ENCODE results near the gene CHD3. TPM values are rescaled to one million over a fixed set of nuclear protein-coding genes. Genes with fewer than 3 reads are reported as not detected.

Gene CHD3
- total RNA-seq, 1 donor from 2014 or later: 128 TPM

DNA sequence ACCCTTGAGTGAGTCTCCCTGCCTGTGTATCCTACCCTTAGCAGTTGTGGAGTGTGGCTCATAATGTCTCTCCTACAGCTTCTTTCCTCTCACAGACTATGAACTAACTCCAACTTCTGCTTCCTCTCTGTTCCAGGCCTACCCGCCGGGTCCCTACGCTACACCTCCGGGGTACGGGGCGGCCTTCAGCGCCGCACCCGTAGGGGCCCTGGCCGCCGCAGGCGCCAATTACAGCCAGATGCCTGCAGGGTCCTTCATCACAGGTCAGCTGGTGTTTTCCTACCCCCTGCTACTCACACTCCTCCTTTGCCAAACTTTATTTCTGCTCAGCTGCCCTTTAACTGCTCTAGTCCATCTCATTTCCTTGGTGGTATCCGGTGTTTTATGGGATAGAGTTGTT, 22.1 kb downstream of the CHD3 start:
- TF ChIP-seq POLR2A (IDR thresholded peaks at IDR 0.05): no peak
- H3K4me3 ChIP-seq: no peak overlapping the region
- no peaks in the 10 kb centered on the region for H3K27me3 ChIP-seq
- H3K36me3 ChIP-seq: peaks cover 0 to 64% of the 10 kb centered on the region in 2 donors
- DNase-seq (ENCODE audit: extremely low spot score in 2 of 2): no peak
- intact Hi-C loops (cut with DNase I): no loop called here
- H3K9me3 ChIP-seq: no peaks in the 10 kb centered on the region
- peaks cover 7% of the 10 kb centered on the region for H3K4me1 ChIP-seq
- no peak overlapping the region for H3K27ac ChIP-seq

DNA sequence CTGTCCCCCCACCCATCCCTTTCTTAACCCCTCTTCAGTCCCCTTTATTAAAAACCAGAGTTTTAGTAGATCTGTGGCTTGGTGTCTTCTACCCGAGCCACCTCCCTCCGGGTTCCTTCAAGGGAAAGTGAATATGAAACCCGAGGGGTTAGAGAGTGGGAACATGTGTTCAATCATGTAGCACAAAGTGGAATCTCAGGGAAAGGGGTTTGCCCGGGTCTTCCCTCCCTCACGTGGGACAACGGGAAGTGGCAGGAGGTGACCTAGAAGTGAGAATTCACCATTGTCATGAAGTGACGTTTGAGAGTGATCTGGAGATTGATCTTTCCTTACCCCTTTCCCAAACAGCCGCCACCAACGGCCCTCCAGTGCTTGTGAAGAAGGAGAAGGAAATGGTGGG, 22.5 kb downstream of the CHD3 start:
- TF ChIP-seq POLR2A (IDR thresholded peaks at IDR 0.05): no peak
- intact Hi-C loops (cut with DNase I): no loop called here
- H3K36me3 ChIP-seq: peaks cover 0 to 60% of the 10 kb centered on the region in 2 donors

DNA sequence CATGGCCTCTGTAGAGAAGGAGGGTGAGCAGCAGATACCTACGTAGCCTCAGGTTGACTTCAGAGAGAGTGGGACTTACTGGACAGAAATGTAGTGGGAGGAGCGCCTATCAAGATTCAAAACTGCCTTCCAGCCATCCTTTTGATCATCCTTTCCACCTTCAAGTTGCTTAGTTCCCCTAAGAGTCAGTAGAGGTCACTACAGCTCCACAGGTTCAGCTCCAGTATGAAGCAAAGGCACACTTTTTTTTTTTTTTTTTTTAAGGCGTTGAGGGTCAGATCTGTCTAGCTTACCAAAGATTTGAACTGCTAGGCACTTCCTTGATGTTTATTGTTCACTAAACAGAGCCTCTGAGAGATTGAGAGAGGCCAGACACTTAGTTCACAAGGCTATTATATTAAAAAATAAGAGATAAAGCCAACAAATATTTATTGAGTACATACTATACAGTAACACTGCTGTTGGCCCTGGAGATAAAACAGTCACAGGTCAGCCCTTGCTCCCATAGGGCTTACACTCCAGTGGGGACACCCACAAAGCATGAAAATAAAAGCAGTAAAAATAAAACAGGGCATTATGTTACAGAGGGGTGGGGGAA, 24.4 kb downstream of the CHD3 start:
- Histone ChIP-seq H3K9me3 (no peaks in the 10 kb centered on the region), H3K4me1 (peaks cover 17% of the 10 kb centered on the region), H3K27me3 (no peaks in the 10 kb centered on the region), H3K36me3 (peaks cover 0 to 41% of the 10 kb centered on the region in 2 donors), H3K27ac (no peak overlapping the region), H3K4me3 (no peak overlapping the region)
- TF ChIP-seq POLR2AphosphoS5 (IDR thresholded peaks at IDR 0.05; ENCODE audit: insufficient read depth in 1 of 2, low read depth in 1 of 2): no peak
- TF ChIP-seq, protein P1, sequence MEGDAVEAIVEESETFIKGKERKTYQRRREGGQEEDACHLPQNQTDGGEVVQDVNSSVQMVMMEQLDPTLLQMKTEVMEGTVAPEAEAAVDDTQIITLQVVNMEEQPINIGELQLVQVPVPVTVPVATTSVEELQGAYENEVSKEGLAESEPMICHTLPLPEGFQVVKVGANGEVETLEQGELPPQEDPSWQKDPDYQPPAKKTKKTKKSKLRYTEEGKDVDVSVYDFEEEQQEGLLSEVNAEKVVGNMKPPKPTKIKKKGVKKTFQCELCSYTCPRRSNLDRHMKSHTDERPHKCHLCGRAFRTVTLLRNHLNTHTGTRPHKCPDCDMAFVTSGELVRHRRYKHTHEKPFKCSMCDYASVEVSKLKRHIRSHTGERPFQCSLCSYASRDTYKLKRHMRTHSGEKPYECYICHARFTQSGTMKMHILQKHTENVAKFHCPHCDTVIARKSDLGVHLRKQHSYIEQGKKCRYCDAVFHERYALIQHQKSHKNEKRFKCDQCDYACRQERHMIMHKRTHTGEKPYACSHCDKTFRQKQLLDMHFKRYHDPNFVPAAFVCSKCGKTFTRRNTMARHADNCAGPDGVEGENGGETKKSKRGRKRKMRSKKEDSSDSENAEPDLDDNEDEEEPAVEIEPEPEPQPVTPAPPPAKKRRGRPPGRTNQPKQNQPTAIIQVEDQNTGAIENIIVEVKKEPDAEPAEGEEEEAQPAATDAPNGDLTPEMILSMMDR (IDR thresholded peaks at IDR 0.05): peak; percentile 19 to 48 (median 22)
- DNase-seq (ENCODE audit: extremely low spot score in 2 of 2): no peak
- intact Hi-C loops (cut with DNase I): no loop called here

More for the DNA sequence above, 22.5 kb downstream of the CHD3 start:
- Histone ChIP-seq H3K9me3 (no peaks in the 10 kb centered on the region), H3K27me3 (no peaks in the 10 kb centered on the region), H3K4me3 (no peak overlapping the region), H3K4me1 (peaks cover 8% of the 10 kb centered on the region), H3K27ac (no peak overlapping the region)
- no peak for DNase-seq (ENCODE audit: extremely low spot score in 2 of 2)

DNA sequence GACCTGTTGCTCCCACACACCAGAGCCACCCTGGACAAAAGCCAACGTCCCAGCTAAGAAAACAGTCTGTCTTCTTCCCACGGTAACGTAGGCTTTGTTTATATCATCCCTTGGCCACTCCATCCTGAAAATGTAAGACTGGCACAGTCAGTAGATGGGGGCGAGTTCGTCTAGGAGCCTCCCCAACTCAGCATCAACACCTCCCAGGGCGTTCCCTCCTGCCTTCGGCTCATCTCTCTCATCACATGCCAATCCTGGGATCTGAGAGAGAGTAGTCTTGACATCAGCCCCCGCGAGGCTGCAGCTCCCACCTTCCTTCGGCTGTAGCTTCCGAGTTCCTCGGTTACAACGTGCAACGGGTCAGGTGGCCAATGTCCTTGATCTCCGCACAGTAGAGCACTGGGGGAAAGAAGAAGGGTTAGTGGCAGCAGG, 26.6 kb downstream of the CHD3 start:
- TF ChIP-seq POLR2A (IDR thresholded peaks at IDR 0.05) (no peak), POLR2AphosphoS5 (IDR thresholded peaks at IDR 0.05; ENCODE audit: insufficient read depth in 1 of 2, low read depth in 1 of 2) (no peak)
- TF ChIP-seq, protein P1 (IDR thresholded peaks at IDR 0.05): no peak
- no peaks in the 10 kb centered on the region for H3K27me3 ChIP-seq
- peaks cover 0 to 19% of the 10 kb centered on the region in 2 donors for H3K36me3 ChIP-seq
- peak overlapping the region; percentile 51 to 60 for H3K4me3 ChIP-seq
- no peaks in the 10 kb centered on the region for H3K9me3 ChIP-seq
- peaks cover 17% of the 10 kb centered on the region for H3K4me1 ChIP-seq
- H3K27ac ChIP-seq: peak overlapping the region; percentile 95
- peak in 1 of 2 donors; percentile 93 for DNase-seq (ENCODE audit: extremely low spot score in 2 of 2)
- intact Hi-C loops (cut with DNase I): no loop called here

DNA sequence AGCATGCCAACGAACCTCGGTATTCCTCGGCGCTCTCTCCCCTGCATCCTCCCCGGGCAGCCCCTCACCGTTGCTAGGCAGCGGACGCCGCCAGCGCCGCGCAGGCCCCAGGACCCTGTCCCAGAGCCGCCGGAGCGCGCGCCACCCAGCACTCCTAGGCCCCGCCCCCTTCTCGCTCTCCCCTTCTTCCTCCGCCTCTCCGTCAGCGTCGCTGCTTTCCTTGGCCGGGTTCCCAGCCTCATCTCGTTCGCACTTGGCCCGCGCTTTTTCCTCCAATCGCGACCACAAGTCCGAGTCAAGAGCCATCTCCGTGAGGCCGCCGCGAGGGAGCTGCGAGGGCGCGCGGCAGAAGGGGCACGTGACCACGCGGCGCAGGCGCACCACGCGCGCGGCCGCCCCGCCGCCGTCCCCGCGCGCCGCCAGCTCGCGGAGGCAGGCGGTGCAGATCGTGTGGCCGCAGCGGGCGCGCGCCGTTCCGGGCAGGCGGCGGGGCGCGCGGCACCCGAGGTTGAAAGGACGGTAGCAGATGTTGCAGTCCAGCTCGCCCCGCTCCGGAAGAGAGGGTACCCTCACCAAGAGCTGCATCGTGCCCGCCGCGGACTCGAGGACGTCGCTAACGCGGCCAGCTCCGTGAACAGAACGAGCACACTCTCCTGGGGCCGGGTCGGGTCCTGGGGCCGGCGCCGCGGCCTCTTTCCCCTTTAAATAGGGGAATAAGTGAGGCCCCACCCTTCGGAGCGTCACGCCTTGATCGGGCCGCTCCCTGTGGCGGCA, 27.2 kb downstream of the CHD3 start, which contains the start of gene RNF227:
RNF227 (minus strand) TSS at position 679 of the 774 bp plus-strand sequence; CDS start at position 585, 94 bp downstream.
- Histone ChIP-seq H3K27me3 (no peaks in the 10 kb centered on the region), H3K9me3 (no peaks in the 10 kb centered on the region), H3K4me1 (peaks cover 17% of the 10 kb centered on the region), H3K36me3 (peaks cover 0 to 13% of the 10 kb centered on the region in 2 donors), H3K4me3 (peak within 1 kb of the TSS; percentile 51 to 60), H3K27ac (peak within 1 kb of the TSS; percentile 95)
- intact Hi-C loops (cut with DNase I): no loop called here
- TF ChIP-seq, protein P1 (IDR thresholded peaks at IDR 0.05): no peak
- TF ChIP-seq POLR2A (IDR thresholded peaks at IDR 0.05) (peak in 1 of 2 donors; percentile 48), POLR2AphosphoS5 (IDR thresholded peaks at IDR 0.05; ENCODE audit: insufficient read depth in 1 of 2, low read depth in 1 of 2) (peak in 1 of 2 donors; percentile 75)
- DNase-seq (ENCODE audit: extremely low spot score in 2 of 2): peak in 1 of 2 donors; percentile 95

DNA sequence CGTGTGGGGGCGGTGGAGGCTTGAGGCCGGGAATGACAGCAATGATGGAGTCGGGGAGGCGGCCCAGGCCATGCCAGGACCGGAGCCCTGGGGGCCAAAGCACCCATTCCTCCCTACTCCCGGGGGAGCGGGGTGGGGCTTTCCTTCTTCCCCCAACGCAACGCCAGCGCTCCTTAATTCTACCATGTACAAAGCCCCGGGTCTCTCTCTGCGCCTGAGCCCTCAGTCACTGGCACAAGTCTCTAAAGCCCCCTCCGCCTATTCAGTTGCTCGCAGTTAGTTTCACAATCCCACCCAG, 27.7 kb downstream of the CHD3 start:
- Histone ChIP-seq H3K4me3 (peak overlapping the region; percentile 51 to 60), H3K27me3 (no peaks in the 10 kb centered on the region), H3K27ac (peak overlapping the region; percentile 95), H3K36me3 (peaks cover 0 to 8% of the 10 kb centered on the region in 2 donors), H3K4me1 (peaks cover 17% of the 10 kb centered on the region), H3K9me3 (no peaks in the 10 kb centered on the region)
- intact Hi-C loops (cut with DNase I): no loop called here
- no peak for DNase-seq (ENCODE audit: extremely low spot score in 2 of 2)
- no peak for TF ChIP-seq POLR2AphosphoS5 (IDR thresholded peaks at IDR 0.05; ENCODE audit: insufficient read depth in 1 of 2, low read depth in 1 of 2)
- TF ChIP-seq, protein P1 (IDR thresholded peaks at IDR 0.05): no peak
- no peak for TF ChIP-seq POLR2A (IDR thresholded peaks at IDR 0.05)

All from vagina (tissue), 2 donors.